Ramos (cell line): ENCODE data around the gene MINDY1.

Experiments
- in situ Hi-C: fragments of 300-500 bp; cut with MboI; formaldehyde crosslinking; loops from one replicate; pipeline ENCODE4 v1.14.3; 2022; ENCODE audit warnings: low sequenced_read_pairs; ENCODE audit not compliant: unreplicated experiment

MINDY1 gene

GRCh38 chr1:150971583-150972416 lies 34.9 kb downstream of the MINDY1 start:
- in situ Hi-C loops: no loop called here

- in situ Hi-C loops: no loop called here
These were observed 35.7 kb downstream of the MINDY1 start for GRCh38 chr1:150970808-150971582.

- in situ Hi-C loops: no loop called here
These were observed 37.1 kb downstream of the MINDY1 start for GRCh38 chr1:150969626-150970025.

GRCh38 chr1:150968491-150968890 lies 38.2 kb downstream of the MINDY1 start:
- in situ Hi-C loops: no loop called here

GRCh38 chr1:150967936-150968335 lies 38.8 kb downstream of the MINDY1 start:
- in situ Hi-C loops: no loop called here

GRCh38 chr1:150966011-150966410 lies 40.7 kb downstream of the MINDY1 start:
- in situ Hi-C loops: no loop called here

- in situ Hi-C loops: no loop called here
These were observed 41.1 kb downstream of the MINDY1 start for GRCh38 chr1:150965605-150966004.

- in situ Hi-C loops: no loop called here
These were observed 42.6 kb downstream of the MINDY1 start for GRCh38 chr1:150964164-150964489.

GRCh38 chr1:150963321-150964163 lies 43.2 kb downstream of the MINDY1 start:
- in situ Hi-C loops: no loop called here

GRCh38 chr1:150961756-150962155 lies 44.9 kb downstream of the MINDY1 start:
- in situ Hi-C loops: no loop called here

- in situ Hi-C loops: no loop called here
These were observed 46.1 kb downstream of the MINDY1 start for GRCh38 chr1:150960646-150961045.

- in situ Hi-C loops: no loop called here
These were observed 49.0 kb downstream of the MINDY1 start for GRCh38 chr1:150957666-150958065.

GRCh38 chr1:150955280-150955679 lies 51.4 kb downstream of the MINDY1 start:
- in situ Hi-C loops: no loop called here

GRCh38 chr1:150954708-150955107 lies 52.0 kb downstream of the MINDY1 start:
- in situ Hi-C loops: no loop called here
